HFFc6 (cell line): ENCODE results near the gene KIAA1586. TPM values are rescaled to one million over a fixed set of nuclear protein-coding genes. Genes with fewer than 3 reads are reported as not detected.
A peak's percentile ranks its signal among the peaks of the same experiment; 100 is the strongest.
"Not testable (repeated sequence)": the region's sequence is repeated elsewhere in the genome, so short reads cannot be mapped to it uniquely, and the experiment has no call there.

Experiments
- DNase-seq: peaks from one replicate; pipeline ENCODE4 v3.0.0-alpha.2; 2018
- H3K27ac Mint-ChIP-seq: 2 replicates; pipeline ENCODE4 v1.8.0; 2020; ENCODE audit warnings: mild to moderate bottlenecking, mixed read lengths
- H3K27me3 Mint-ChIP-seq: 2 replicates; pipeline ENCODE4 v1.8.0; 2021; ENCODE audit warnings: mild to moderate bottlenecking, moderate library complexity, mixed read lengths; ENCODE audit not compliant: insufficient read depth
- H3K36me3 Mint-ChIP-seq: 2 replicates; pipeline ENCODE4 v1.8.0; 2021; ENCODE audit warnings: low read depth, mixed read lengths
- H3K4me1 Mint-ChIP-seq: 2 replicates; pipeline ENCODE4 v1.8.0; 2020; ENCODE audit warnings: low read depth, mixed read lengths
- H3K4me3 Mint-ChIP-seq: 2 replicates; pipeline ENCODE4 v1.8.0; 2020; ENCODE audit warnings: mild to moderate bottlenecking, moderate library complexity, mixed read lengths
- H3K9me3 Mint-ChIP-seq: 2 replicates; pipeline ENCODE4 v1.8.0; 2020; ENCODE audit warnings: mild to moderate bottlenecking, mixed read lengths
- total RNA-seq, 6 experiments: library from RNA; stranded (reverse); fragmentation: NEBNext Ultra II Directional; extraction: Animal tissue kit (Norgen Biotek cat#: 25700); gene quantifications; 2 replicates in 1 of 6; 3 replicates in 5 of 6; pipeline ENCODE4 v1.2.3, GENCODE V29; 2021
- TF ChIP-seq, protein P1 (sequence below): fragments of 200-600 bp; sonication (generic); IDR thresholded peaks from 2 replicates; pipeline ENCODE4 v1.5.0; 2021; ENCODE audit warnings: antibody characterized with exemption, mild to moderate bottlenecking

KIAA1586 gene
- total RNA-seq, 6 experiments from 2014 or later, result 14.1 to 18.6 (median 16.4) TPM

DNA sequence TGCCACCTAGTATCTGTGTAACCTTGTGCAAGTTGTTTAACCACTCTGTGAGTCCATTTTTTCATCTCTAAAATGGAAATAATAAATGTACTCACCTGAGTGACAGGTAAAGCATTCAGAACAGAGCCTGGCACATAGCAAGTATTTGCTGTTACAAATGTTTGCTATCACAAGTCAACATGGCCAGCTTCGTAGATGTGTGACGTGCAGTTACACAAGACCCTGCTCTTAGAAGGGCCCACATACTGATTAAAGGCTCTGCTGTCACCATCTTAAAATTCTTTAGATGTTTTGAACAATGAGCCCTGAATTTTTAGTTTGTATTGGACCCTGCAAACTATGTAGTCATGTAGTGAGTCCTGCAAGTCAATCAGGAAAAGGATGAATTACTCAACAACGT is 40.4 kb upstream of the KIAA1586 start:
- Mint-ChIP-seq H3K27ac (no peak overlapping the region), H3K27me3 (0 out of 2 replicates have a peak, but pooled peaks cover 2% of the 10 kb centered on the region), H3K4me3 (no peak overlapping the region), H3K36me3 (no peaks in the 10 kb centered on the region), H3K9me3 (no peaks in the 10 kb centered on the region), H3K4me1 (no peaks in the 10 kb centered on the region)
- DNase-seq, result no peak
- TF ChIP-seq, protein P1, sequence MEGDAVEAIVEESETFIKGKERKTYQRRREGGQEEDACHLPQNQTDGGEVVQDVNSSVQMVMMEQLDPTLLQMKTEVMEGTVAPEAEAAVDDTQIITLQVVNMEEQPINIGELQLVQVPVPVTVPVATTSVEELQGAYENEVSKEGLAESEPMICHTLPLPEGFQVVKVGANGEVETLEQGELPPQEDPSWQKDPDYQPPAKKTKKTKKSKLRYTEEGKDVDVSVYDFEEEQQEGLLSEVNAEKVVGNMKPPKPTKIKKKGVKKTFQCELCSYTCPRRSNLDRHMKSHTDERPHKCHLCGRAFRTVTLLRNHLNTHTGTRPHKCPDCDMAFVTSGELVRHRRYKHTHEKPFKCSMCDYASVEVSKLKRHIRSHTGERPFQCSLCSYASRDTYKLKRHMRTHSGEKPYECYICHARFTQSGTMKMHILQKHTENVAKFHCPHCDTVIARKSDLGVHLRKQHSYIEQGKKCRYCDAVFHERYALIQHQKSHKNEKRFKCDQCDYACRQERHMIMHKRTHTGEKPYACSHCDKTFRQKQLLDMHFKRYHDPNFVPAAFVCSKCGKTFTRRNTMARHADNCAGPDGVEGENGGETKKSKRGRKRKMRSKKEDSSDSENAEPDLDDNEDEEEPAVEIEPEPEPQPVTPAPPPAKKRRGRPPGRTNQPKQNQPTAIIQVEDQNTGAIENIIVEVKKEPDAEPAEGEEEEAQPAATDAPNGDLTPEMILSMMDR, result no peak

- H3K36me3 Mint-ChIP-seq, H3K4me1 Mint-ChIP-seq, H3K4me3 Mint-ChIP-seq, H3K27ac Mint-ChIP-seq, H3K27me3 Mint-ChIP-seq, DNase-seq, H3K9me3 Mint-ChIP-seq: not testable (repeated sequence)
Measured at GRCh38 chr6:57008069-57008468, 38.4 kb upstream of the KIAA1586 start.

DNA sequence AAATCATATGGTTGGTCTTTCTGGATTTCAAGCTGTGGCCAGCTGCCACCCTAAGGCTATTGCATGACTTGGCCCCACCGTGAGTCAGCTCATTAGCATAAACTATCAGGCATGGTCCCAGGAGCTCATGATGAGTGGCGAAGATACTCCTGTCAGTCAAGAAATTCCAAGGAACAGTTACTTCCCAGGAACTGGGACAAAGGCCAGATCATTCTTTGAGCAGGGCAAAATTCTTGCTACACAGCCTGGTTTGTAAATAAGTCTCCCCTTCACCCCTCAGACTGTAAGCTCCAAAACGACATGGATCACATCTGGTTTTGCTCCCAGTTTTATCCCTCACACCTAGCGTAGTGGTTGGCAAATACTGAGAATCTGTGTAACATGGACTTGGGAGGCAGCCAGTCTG is 33.0 kb upstream of the KIAA1586 start:
- peak overlapping the region; percentile 39 for H3K27ac Mint-ChIP-seq
- H3K4me1 Mint-ChIP-seq, result peaks cover 26% of the 10 kb centered on the region
- no peaks in the 10 kb centered on the region for H3K36me3 Mint-ChIP-seq
- H3K9me3 Mint-ChIP-seq, result no peaks in the 10 kb centered on the region
- H3K4me3 Mint-ChIP-seq, result peak overlapping the region; percentile 17; the same call in 1 of the 2 replicates
- no peaks in the 10 kb centered on the region for H3K27me3 Mint-ChIP-seq
- DNase-seq, result peak; percentile 82
- TF ChIP-seq, protein P1, result no peak

DNA sequence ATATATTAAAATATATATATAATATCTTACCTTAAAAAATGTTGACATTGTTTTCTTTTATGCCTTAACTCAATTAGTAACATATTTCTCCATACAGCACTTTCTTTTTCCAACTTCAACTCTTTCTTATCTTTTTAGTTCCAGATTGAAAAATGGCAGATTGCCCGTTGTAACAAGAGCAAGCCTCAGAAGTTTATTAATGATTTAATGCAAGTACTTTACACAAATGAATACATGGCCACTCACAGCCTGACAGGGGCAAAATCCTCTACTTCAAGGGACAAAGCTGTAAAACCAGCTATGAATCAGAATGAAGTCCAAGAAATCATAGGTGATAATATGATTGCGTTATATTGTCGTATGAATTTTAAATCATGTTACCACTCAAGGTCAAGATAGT is 29.4 kb upstream of the KIAA1586 start:
- DNase-seq, result no peak
- H3K9me3 Mint-ChIP-seq, result no peaks in the 10 kb centered on the region
- H3K27me3 Mint-ChIP-seq, result no peaks in the 10 kb centered on the region; the same call in 1 of the 2 replicates
- no peak overlapping the region for H3K27ac Mint-ChIP-seq
- no peaks in the 10 kb centered on the region for H3K36me3 Mint-ChIP-seq
- H3K4me3 Mint-ChIP-seq, result no peak overlapping the region
- TF ChIP-seq, protein P1, result no peak
- peaks cover 26% of the 10 kb centered on the region for H3K4me1 Mint-ChIP-seq

DNA sequence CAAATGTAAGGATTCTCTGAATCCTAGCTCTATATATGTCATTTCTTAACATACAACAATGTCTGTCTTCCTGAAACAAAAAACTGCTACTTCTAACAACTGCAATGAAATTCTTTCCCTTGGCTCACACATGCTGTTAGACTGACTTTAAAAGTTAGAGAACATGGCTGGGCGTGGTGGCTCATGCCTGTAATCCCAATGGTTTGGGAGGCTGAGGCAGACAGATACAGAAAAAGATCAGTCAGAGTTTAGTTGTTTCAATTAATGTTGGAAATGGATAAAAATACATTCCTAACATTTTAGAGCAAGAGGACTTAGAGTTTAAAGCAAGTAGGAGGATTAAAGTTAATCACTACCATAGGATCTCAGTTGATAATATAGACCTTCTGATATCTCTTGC is 28.7 kb upstream of the KIAA1586 start:
- no peak overlapping the region for H3K4me3 Mint-ChIP-seq
- TF ChIP-seq, protein P1, result no peak
- H3K27me3 Mint-ChIP-seq, result no peaks in the 10 kb centered on the region; the same call in 1 of the 2 replicates
- no peaks in the 10 kb centered on the region for H3K9me3 Mint-ChIP-seq
- H3K27ac Mint-ChIP-seq, result no peak overlapping the region
- no peak for DNase-seq
- H3K36me3 Mint-ChIP-seq, result no peaks in the 10 kb centered on the region
- H3K4me1 Mint-ChIP-seq, result peaks cover 23% of the 10 kb centered on the region

DNA sequence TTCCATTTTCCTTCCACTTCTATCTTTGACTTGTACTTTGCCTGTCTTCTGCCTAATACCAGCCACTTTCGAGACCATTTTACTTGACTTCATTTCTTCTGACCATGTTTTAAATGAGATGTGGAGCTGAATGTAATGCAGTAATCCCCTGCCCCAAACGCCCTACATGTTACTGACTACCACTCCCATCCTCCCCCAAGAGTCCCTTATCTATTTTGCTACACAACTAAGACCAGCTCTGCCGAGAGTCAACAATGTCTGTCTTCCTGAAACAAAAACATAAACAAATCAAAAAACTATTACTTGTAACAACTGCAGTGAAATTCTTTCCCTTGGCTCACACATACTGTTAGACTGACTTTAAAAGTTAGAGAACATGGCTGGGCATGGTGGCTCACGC is 27.1 kb upstream of the KIAA1586 start:
- H3K36me3 Mint-ChIP-seq, result peaks cover 3% of the 10 kb centered on the region
- DNase-seq, result no peak
- TF ChIP-seq, protein P1, result no peak
- peaks cover 7% of the 10 kb centered on the region for H3K4me1 Mint-ChIP-seq
- no peaks in the 10 kb centered on the region; the same call in 1 of the 2 replicates for H3K27me3 Mint-ChIP-seq
- peaks cover 3% of the 10 kb centered on the region for H3K9me3 Mint-ChIP-seq
- H3K27ac Mint-ChIP-seq, result no peak overlapping the region
- no peak overlapping the region for H3K4me3 Mint-ChIP-seq
